Ascending aorta (tissue), 2 donors: ENCODE measurements around the gene PDE7B. TPM values are rescaled to one million over a fixed set of nuclear protein-coding genes. Genes with fewer than 3 reads are reported as not detected.

Experiments used
- DNase-seq, 2 donors: peaks; one replicate each; pipeline ENCODE4 v3.0.0-alpha.2; 2019; ENCODE audit warnings: low spot score in 2 of 2
- H3K27ac ChIP-seq, 2 donors: fragments of 200-600 bp; sonication (generic); one replicate each; pipeline ENCODE4 v1.5.1; 2016 to 2017; ENCODE audit warnings: mild to moderate bottlenecking in 1 of 2
- H3K27me3 ChIP-seq: fragments of 200-600 bp; sonication (generic); one replicate; pipeline ENCODE4 v1.5.1; 2017
- H3K36me3 ChIP-seq, 2 donors: fragments of 200-600 bp; sonication (generic); one replicate each; pipeline ENCODE4 v1.5.1; 2016
- H3K4me1 ChIP-seq, 2 donors: fragments of 200-600 bp; sonication (generic); one replicate each; pipeline ENCODE4 v1.5.1; 2016 to 2017; ENCODE audit warnings: mild to moderate bottlenecking in 1 of 2
- H3K4me3 ChIP-seq, 2 donors: fragments of 200-600 bp; sonication (generic); one replicate each; pipeline ENCODE4 v1.5.1; 2016 to 2017; ENCODE audit warnings: mild to moderate bottlenecking in 1 of 2
- H3K9me3 ChIP-seq, 2 donors: fragments of 200-600 bp; sonication (generic); one replicate each; pipeline ENCODE4 v1.5.1; 2016
- CTCF ChIP-seq, 3 experiments: fragments of 200-600 bp in 2 of 3; fragments of 450-650 bp in 1 of 3; sonication (generic) in 2 of 3; IDR thresholded peaks; one replicate each; pipeline ENCODE4 v1.5.1; 2016 to 2019; ENCODE audit warnings: antibody characterized with exemption in 3 of 3, mild to moderate bottlenecking in 1 of 3, moderate library complexity in 1 of 3
- intact Hi-C: fragments of 100-400 bp; cut with DNase I; formaldehyde crosslinking; loops from one replicate; pipeline ENCODE4 v1.15.1; 2023
- total RNA-seq: library from RNA; depleted of rRNA; stranded (reverse); fragments of >200 nt; gene quantifications from one replicate; pipeline ENCODE4 v1.1.0, GENCODE V29; 2016

PDE7B gene
- total RNA-seq, 1 donor from 2014 or later, result 6.0 TPM

- DNase-seq, result no peak
- no peaks in the 10 kb centered on the region for H3K27me3 ChIP-seq
- H3K27ac ChIP-seq, result no peak overlapping the region
- no peaks in the 10 kb centered on the region for H3K36me3 ChIP-seq
- intact Hi-C loops, result no loop called here
- no peak overlapping the region for H3K4me3 ChIP-seq
- TF ChIP-seq CTCF (IDR thresholded peaks at IDR 0.05), result no peak
- no peaks in the 10 kb centered on the region for H3K4me1 ChIP-seq
- H3K9me3 ChIP-seq, result no peaks in the 10 kb centered on the region
These were observed 184.5 kb downstream of the PDE7B start for GRCh38 chr6:136036071-136036380.

GRCh38 chr6:136036601-136037000, 185.1 kb downstream of the PDE7B start:
- TF ChIP-seq CTCF (IDR thresholded peaks at IDR 0.05), result no peak
- DNase-seq, result no peak
- Histone ChIP-seq H3K4me1 (no peaks in the 10 kb centered on the region), H3K4me3 (no peak overlapping the region), H3K36me3 (no peaks in the 10 kb centered on the region), H3K27ac (no peak overlapping the region), H3K9me3 (no peaks in the 10 kb centered on the region), H3K27me3 (no peaks in the 10 kb centered on the region)
- intact Hi-C loops, result no loop called here

- Histone ChIP-seq H3K36me3 (no peaks in the 10 kb centered on the region), H3K27ac (peak overlapping the region in 1 of 2 donors; percentile 14), H3K9me3 (no peaks in the 10 kb centered on the region), H3K4me3 (no peak overlapping the region), H3K27me3 (no peaks in the 10 kb centered on the region), H3K4me1 (no peaks in the 10 kb centered on the region)
- no peak for TF ChIP-seq CTCF (IDR thresholded peaks at IDR 0.05)
- DNase-seq, result no peak
- intact Hi-C loops, result no loop called here
These were observed 185.9 kb downstream of the PDE7B start for GRCh38 chr6:136037242-136037875.

- DNase-seq, result peak in 1 of 2 donors; percentile 63
- Histone ChIP-seq H3K27me3 (no peaks in the 10 kb centered on the region), H3K4me1 (no peaks in the 10 kb centered on the region), H3K9me3 (no peaks in the 10 kb centered on the region), H3K27ac (peak overlapping the region in 1 of 2 donors; percentile 14), H3K36me3 (no peaks in the 10 kb centered on the region), H3K4me3 (peak overlapping the region in 1 of 2 donors; percentile 32)
- no peak for TF ChIP-seq CTCF (IDR thresholded peaks at IDR 0.05)
- intact Hi-C loops, result no loop called here
These were observed 186.5 kb downstream of the PDE7B start for GRCh38 chr6:136037876-136038460.

GRCh38 chr6:136038531-136038930, 187.0 kb downstream of the PDE7B start:
- no peaks in the 10 kb centered on the region for H3K4me1 ChIP-seq
- DNase-seq, result no peak
- no peaks in the 10 kb centered on the region for H3K36me3 ChIP-seq
- H3K9me3 ChIP-seq, result no peaks in the 10 kb centered on the region
- H3K27me3 ChIP-seq, result no peaks in the 10 kb centered on the region
- intact Hi-C loops, result no loop called here
- TF ChIP-seq CTCF (IDR thresholded peaks at IDR 0.05), result no peak
- H3K4me3 ChIP-seq, result no peak overlapping the region
- H3K27ac ChIP-seq, result no peak overlapping the region
